ENCODE measurements around the gene BHLHE23. TPM values are rescaled to one million over a fixed set of nuclear protein-coding genes. Genes with fewer than 3 reads are reported as not detected.

The BHLHE23 gene
- total RNA-seq, 1 experiment from 2014 or later, result not detected

- Histone ChIP-seq H3K4me1 (replicated peaks; ENCODE audit: insufficient read depth) (no peaks in the 10 kb centered on the region), H3K27ac (no peak overlapping the region), H4K20me1 (ENCODE audit: insufficient read depth) (0 out of 2 replicates have a peak, but pooled peaks cover 4% of the 10 kb centered on the region), H3F3A (ENCODE audit: insufficient read depth, low read depth) (no peaks in the 10 kb centered on the region), H3K27me3 (ENCODE audit: insufficient read depth, low read depth) (peaks cover 98% of the 10 kb centered on the region), H2AFZ (no peak overlapping the region), H3K9me3 (ENCODE audit: insufficient read depth, low read depth) (no peaks in the 10 kb centered on the region), H3K79me2 (ENCODE audit: low read depth) (no peaks in the 10 kb centered on the region), H3K9me2 (ENCODE audit: insufficient read depth) (no peaks in the 10 kb centered on the region), H3K36me3 (ENCODE audit: low read depth) (no peaks in the 10 kb centered on the region), H3K4me3 (no peak overlapping the region), H3K4me2 (no peak overlapping the region)
- no TSS peak for BruUV-seq (replicated peaks)
- TF ChIP-seq EZH2 (IDR thresholded peaks at IDR 0.05; ENCODE audit: low read depth) (no peak), CTCF (conservative IDR thresholded peaks at IDR 0.05) (no peak)
- CTCF ChIA-PET, result no interaction called here
- intact Hi-C loops (cut with micrococcal nuclease; ENCODE audit: unreplicated experiment), result no loop called here
- DNase-seq, result no peak
- POLR2A ChIA-PET (ENCODE audit: unreplicated experiment), result no interaction called here
These were observed 41.2 kb upstream of the BHLHE23 start for GRCh38 chr20:63047946-63048345.

- H2AFZ ChIP-seq, result no peak overlapping the region
- ChIA-PET CTCF (no interaction called here), POLR2A (ENCODE audit: unreplicated experiment) (no interaction called here)
- H3K4me2 ChIP-seq, result no peak overlapping the region
- H3K9me3 ChIP-seq (ENCODE audit: insufficient read depth, low read depth), result no peaks in the 10 kb centered on the region
- TF ChIP-seq EZH2 (IDR thresholded peaks at IDR 0.05; ENCODE audit: low read depth), result no peak
- no peak for TF ChIP-seq CTCF (conservative IDR thresholded peaks at IDR 0.05)
- H3F3A ChIP-seq (ENCODE audit: insufficient read depth, low read depth), result no peaks in the 10 kb centered on the region
- 0 out of 2 replicates have a peak, but pooled peaks cover 9% of the 10 kb centered on the region for H4K20me1 ChIP-seq (ENCODE audit: insufficient read depth)
- intact Hi-C loops (cut with micrococcal nuclease; ENCODE audit: unreplicated experiment), result no loop called here
- peaks cover 98% of the 10 kb centered on the region for H3K27me3 ChIP-seq (ENCODE audit: insufficient read depth, low read depth)
- H3K27ac ChIP-seq, result no peak overlapping the region
- no peaks in the 10 kb centered on the region for H3K36me3 ChIP-seq (ENCODE audit: low read depth)
- DNase-seq, result no peak
- H3K79me2 ChIP-seq (ENCODE audit: low read depth), result no peaks in the 10 kb centered on the region
- H3K9me2 ChIP-seq (ENCODE audit: insufficient read depth), result no peaks in the 10 kb centered on the region
- no TSS peak for BruUV-seq (replicated peaks)
- no peak overlapping the region for H3K4me3 ChIP-seq
- H3K4me1 ChIP-seq (replicated peaks; ENCODE audit: insufficient read depth), result no peaks in the 10 kb centered on the region
These were observed 40.5 kb upstream of the BHLHE23 start for GRCh38 chr20:63047267-63047666.

GRCh38 chr20:63046841-63047240, 40.1 kb upstream of the BHLHE23 start:
- BruUV-seq (replicated peaks), result no TSS peak
- CTCF ChIA-PET, result no interaction called here
- Histone ChIP-seq H3K36me3 (ENCODE audit: low read depth) (no peaks in the 10 kb centered on the region), H3K9me3 (ENCODE audit: insufficient read depth, low read depth) (no peaks in the 10 kb centered on the region), H3K79me2 (ENCODE audit: low read depth) (no peaks in the 10 kb centered on the region), H3K4me1 (replicated peaks; ENCODE audit: insufficient read depth) (no peaks in the 10 kb centered on the region), H3K4me2 (no peak overlapping the region), H3K27ac (no peak overlapping the region), H3F3A (ENCODE audit: insufficient read depth, low read depth) (no peaks in the 10 kb centered on the region), H3K27me3 (ENCODE audit: insufficient read depth, low read depth) (peaks cover 98% of the 10 kb centered on the region), H3K4me3 (no peak overlapping the region), H2AFZ (no peak overlapping the region), H3K9me2 (ENCODE audit: insufficient read depth) (no peaks in the 10 kb centered on the region), H4K20me1 (ENCODE audit: insufficient read depth) (peaks cover 9% of the 10 kb centered on the region; the same call in 1 of the 2 replicates)
- no peak for DNase-seq
- POLR2A ChIA-PET (ENCODE audit: unreplicated experiment), result no interaction called here
- intact Hi-C loops (cut with micrococcal nuclease; ENCODE audit: unreplicated experiment), result no loop called here
- no peak for TF ChIP-seq CTCF (conservative IDR thresholded peaks at IDR 0.05)
- TF ChIP-seq EZH2 (IDR thresholded peaks at IDR 0.05; ENCODE audit: low read depth), result no peak

All from PC-9 (cell line).